Gastrocnemius medialis (tissue), 4 donors: Measurements from ENCODE around the gene SEMA3C. TPM values are rescaled to one million over a fixed set of nuclear protein-coding genes. Genes with fewer than 3 reads are reported as not detected.

ENCODE experiments used
- ATAC-seq, 2 donors: fragments of 150-250 bp; one replicate each; pipeline ENCODE4 v1.9.1; 2016
- DNase-seq, 2 donors: peaks; one replicate each; pipeline ENCODE4 v3.0.0-alpha.2; 2019
- H3K27ac ChIP-seq, 4 donors: fragments of 200-600 bp; sonication (generic); 1 replicate in 1 of 4; 2 replicates in 3 of 4; pipeline ENCODE4 v1.5.1; 2016 to 2018; ENCODE audit warnings: mild to moderate bottlenecking in 2 of 4, moderate library complexity in 1 of 4
- H3K27me3 ChIP-seq, 3 donors: fragments of 200-600 bp; sonication (generic) in 2 of 3; 1 replicate in 1 of 3; 2 replicates in 2 of 3; pipeline versions ENCODE4 v1.5.1 to v1.6.0; 2016 to 2019; ENCODE audit warnings: mild to moderate bottlenecking in 1 of 3, moderate library complexity in 1 of 3
- H3K36me3 ChIP-seq, 2 donors: fragments of 200-600 bp; sonication (generic) in 1 of 2; one replicate each; pipeline ENCODE4 v1.5.1; 2017 to 2018
- H3K4me1 ChIP-seq, 2 donors: fragments of 200-600 bp; sonication (generic) in 1 of 2; one replicate each; pipeline ENCODE4 v1.5.1; 2016 to 2017; ENCODE audit warnings: mild to moderate bottlenecking in 2 of 2
- H3K4me3 ChIP-seq, 4 donors: fragments of 200-600 bp; sonication (generic) in 3 of 4; 1 replicate in 1 of 4; 2 replicates in 3 of 4; pipeline ENCODE4 v1.5.1; 2016 to 2019; ENCODE audit warnings: mild to moderate bottlenecking in 2 of 4
- H3K9me3 ChIP-seq, 3 donors: fragments of 200-600 bp; sonication (generic) in 2 of 3; 1 replicate in 1 of 3; 2 replicates in 2 of 3; pipeline ENCODE4 v1.5.1; 2016 to 2019
- POLR2A ChIP-seq, 2 donors: fragments of 450-650 bp; IDR thresholded peaks; one replicate each; pipeline ENCODE4 v1.6.1; 2017; ENCODE audit warnings: antibody characterized with exemption in 2 of 2, mild to moderate bottlenecking in 2 of 2, moderate library complexity in 2 of 2
- in situ Hi-C, 4 donors: fragments of 200-750 bp; cut with MboI; loops; one replicate each; pipeline versions ENCODE4 v1.15.0 to v1.8.0; 2017; ENCODE audit warnings: low sequenced_read_pairs in 4 of 4
- intact Hi-C: fragments of 100-400 bp; cut with DNase I; formaldehyde crosslinking; loops from one replicate; pipeline ENCODE4 v1.15.1; 2023; ENCODE audit warnings: low total_unique reads
- total RNA-seq, 4 donors: library from RNA; depleted of rRNA; stranded (reverse); fragments of >200 nt; gene quantifications; one replicate each; pipeline versions ENCODE4 v1.1.0 to v1.2.3, GENCODE V29; 2016
- TF ChIP-seq, protein P1 (sequence below), 5 experiments: fragments of 450-650 bp in 3 of 5; fragments of 200-600 bp in 2 of 5; sonication (generic) in 2 of 5; IDR thresholded peaks in 4 of 5; conservative IDR thresholded peaks in 1 of 5; 1 replicate in 4 of 5; 2 replicates in 1 of 5; pipeline ENCODE4 v1.5.1; 2016 to 2019; ENCODE audit warnings: antibody characterized with exemption in 5 of 5, mild to moderate bottlenecking in 3 of 5, moderate library complexity in 3 of 5

The SEMA3C gene
- total RNA-seq, 4 donors from 2014 or later = 5.4 to 58.5 (median 30.3) TPM

DNA sequence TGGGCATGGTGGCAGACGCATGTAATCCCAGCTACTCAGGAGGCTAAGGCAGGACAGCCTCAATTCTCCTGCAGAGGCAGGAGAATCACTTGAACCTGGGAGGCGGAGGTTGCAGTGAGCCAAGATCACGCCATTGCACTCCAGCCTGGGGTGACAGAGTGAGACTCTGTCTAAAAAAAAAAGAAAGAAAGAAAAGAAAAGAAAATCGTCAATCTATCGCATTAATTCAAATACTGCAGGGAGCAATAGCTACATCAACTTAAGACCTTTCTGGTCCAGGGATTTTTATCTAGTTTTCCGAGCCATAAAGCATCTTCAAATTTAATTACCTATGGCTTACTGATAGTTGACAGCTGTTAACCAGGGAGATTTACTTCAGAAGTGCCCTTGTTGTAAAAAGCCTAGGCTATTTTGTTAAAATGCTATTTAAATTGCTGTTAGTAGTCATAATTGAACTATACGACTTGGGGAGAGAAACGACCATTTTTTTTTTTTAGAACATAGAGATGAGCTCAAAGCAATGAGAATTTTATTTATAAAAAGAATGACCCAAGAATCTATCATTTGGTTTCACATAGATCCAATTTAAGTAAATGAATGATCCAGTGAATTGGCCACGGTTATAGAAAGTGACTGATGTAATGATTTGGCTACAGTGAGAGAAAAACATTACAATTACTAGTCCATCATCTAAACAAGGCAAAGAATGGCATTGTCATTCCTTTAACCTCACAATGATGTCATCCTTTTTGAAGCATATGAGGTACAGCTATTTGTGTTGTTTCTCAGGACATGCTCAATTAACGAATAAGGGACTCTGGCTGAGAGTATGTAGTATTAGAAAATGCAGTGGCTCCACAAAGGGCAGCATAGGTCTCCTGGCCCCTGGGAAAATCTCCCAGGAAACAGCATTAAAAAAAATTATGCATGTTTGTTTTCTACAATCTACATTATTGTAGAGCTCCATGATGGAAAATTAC is 85.3 kb downstream of the SEMA3C start:
- DNase-seq = no peak
- ATAC-seq = no peak

DNA sequence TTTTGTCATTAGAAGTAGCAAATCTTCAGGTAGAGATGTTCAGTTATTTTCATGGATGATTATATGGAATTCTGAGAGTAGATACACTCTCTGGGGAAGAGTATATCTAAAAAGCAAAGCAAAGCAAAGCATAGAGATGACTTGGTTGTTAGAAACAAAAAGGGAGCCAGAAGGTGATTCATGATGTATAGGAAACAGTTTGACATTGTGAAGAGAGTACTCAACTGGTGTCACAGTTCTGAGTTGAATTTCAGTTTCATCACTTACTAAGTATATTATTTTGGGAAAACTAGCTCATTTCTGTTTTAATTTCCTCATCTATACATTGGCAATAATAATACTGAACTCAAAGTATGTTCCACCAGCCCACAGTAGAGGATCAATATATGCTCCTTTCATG is 86.8 kb downstream of the SEMA3C start:
- H3K4me3 ChIP-seq = no peak overlapping the region
- DNase-seq (no peak), ATAC-seq (no peak)
- in situ Hi-C loops (no loop called here), intact Hi-C loops (no loop called here)
- no peak overlapping the region for H3K27ac ChIP-seq
- no peaks in the 10 kb centered on the region for H3K9me3 ChIP-seq
- H3K36me3 ChIP-seq = no peaks in the 10 kb centered on the region
- peaks cover 34% of the 10 kb centered on the region in 2 donors for H3K4me1 ChIP-seq
- H3K27me3 ChIP-seq = no peaks in the 10 kb centered on the region
- no peak for TF ChIP-seq POLR2A (IDR thresholded peaks at IDR 0.05)
- TF ChIP-seq, protein P1, sequence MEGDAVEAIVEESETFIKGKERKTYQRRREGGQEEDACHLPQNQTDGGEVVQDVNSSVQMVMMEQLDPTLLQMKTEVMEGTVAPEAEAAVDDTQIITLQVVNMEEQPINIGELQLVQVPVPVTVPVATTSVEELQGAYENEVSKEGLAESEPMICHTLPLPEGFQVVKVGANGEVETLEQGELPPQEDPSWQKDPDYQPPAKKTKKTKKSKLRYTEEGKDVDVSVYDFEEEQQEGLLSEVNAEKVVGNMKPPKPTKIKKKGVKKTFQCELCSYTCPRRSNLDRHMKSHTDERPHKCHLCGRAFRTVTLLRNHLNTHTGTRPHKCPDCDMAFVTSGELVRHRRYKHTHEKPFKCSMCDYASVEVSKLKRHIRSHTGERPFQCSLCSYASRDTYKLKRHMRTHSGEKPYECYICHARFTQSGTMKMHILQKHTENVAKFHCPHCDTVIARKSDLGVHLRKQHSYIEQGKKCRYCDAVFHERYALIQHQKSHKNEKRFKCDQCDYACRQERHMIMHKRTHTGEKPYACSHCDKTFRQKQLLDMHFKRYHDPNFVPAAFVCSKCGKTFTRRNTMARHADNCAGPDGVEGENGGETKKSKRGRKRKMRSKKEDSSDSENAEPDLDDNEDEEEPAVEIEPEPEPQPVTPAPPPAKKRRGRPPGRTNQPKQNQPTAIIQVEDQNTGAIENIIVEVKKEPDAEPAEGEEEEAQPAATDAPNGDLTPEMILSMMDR (IDR thresholded peaks at IDR 0.05 in 4 of 5, conservative IDR thresholded peaks at IDR 0.05 in 1 of 5) = no peak

More for the DNA sequence above, 85.3 kb downstream of the SEMA3C start:
- Histone ChIP-seq H3K9me3 (no peaks in the 10 kb centered on the region), H3K27me3 (no peaks in the 10 kb centered on the region), H3K36me3 (no peaks in the 10 kb centered on the region), H3K4me3 (no peak overlapping the region), H3K4me1 (peaks cover 21 to 22% of the 10 kb centered on the region in 2 donors), H3K27ac (no peak overlapping the region)
- intact Hi-C loops (no loop called here), in situ Hi-C loops (no loop called here)
- no peak for TF ChIP-seq POLR2A (IDR thresholded peaks at IDR 0.05)
- TF ChIP-seq, protein P1 (IDR thresholded peaks at IDR 0.05 in 4 of 5, conservative IDR thresholded peaks at IDR 0.05 in 1 of 5) = no peak

DNA sequence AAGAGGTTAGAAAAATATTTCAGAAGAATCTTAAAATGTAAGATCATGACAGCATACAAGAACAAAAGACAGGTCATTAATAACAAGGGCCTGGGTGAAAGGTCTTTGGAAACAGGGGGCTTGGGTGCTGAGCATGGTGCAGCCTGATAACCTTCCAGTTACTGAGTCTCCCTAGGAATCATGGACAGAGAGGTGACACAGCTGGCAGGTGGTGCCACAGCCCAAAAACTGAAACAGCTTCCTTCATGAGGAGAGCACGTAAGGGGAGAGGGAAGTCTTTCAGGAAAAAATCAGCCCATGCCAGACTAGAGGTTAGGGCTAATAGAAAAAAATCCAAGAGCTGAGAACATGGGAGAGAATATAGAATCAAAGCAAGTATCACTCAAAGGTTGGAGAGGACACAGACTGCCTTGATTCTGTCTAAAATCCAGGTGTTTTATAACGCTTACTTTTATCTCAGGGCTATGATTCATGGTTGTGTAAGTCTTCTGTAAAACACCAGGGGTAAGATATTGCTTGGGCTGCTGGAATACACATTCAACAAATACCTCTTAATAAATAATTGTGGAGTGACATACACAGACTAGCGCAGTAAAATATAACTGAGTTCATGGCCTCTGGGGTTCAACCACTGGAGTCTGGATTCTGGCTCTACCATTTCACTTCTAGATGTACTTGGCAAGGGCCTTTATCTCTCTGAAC is 88.1 kb downstream of the SEMA3C start:
- DNase-seq = no peak
- in situ Hi-C loops = no loop called here
- no peak overlapping the region for H3K4me3 ChIP-seq
- H3K27me3 ChIP-seq = no peaks in the 10 kb centered on the region
- no peaks in the 10 kb centered on the region for H3K9me3 ChIP-seq
- H3K36me3 ChIP-seq = no peaks in the 10 kb centered on the region
- peaks cover 38 to 42% of the 10 kb centered on the region in 2 donors for H3K4me1 ChIP-seq
- TF ChIP-seq, protein P1 (IDR thresholded peaks at IDR 0.05 in 4 of 5, conservative IDR thresholded peaks at IDR 0.05 in 1 of 5) = peak in 1 of 5 experiments; percentile 2
- TF ChIP-seq POLR2A (IDR thresholded peaks at IDR 0.05) = no peak
- peak overlapping the region in 3 of 4 donors; percentile 21 to 66 (median 27) for H3K27ac ChIP-seq
- peak in 1 of 2 donors; percentile 66 for ATAC-seq
- intact Hi-C loops = no loop called here

DNA sequence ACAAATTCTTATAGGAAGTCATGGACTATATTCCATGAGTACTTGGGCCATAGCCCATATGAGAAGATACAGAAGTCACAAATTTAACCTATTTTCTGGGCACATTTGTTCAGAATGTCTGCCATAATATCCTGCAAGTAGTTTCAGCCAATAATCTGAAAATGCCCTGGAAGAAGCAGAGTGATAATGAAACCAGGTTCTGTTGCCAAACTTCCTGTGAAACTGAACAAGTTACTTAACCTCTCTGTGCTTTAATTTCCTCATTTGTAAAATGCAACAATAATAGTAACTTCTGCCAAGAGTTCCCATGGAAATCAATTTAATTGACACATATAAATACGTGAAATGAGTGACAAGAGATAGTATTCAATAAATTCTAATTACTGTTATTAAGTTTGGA is 88.8 kb downstream of the SEMA3C start:
- Histone ChIP-seq H3K4me1 (peaks cover 38 to 42% of the 10 kb centered on the region in 2 donors), H3K4me3 (no peak overlapping the region), H3K9me3 (no peaks in the 10 kb centered on the region), H3K36me3 (no peaks in the 10 kb centered on the region), H3K27ac (no peak overlapping the region), H3K27me3 (no peaks in the 10 kb centered on the region)
- in situ Hi-C loops = no loop called here
- intact Hi-C loops = no loop called here
- no peak for DNase-seq
- TF ChIP-seq, protein P1 (IDR thresholded peaks at IDR 0.05 in 4 of 5, conservative IDR thresholded peaks at IDR 0.05 in 1 of 5) = no peak
- no peak for TF ChIP-seq POLR2A (IDR thresholded peaks at IDR 0.05)
- ATAC-seq = no peak
